Neural progenitor cell (in vitro differentiated cells): ENCODE data around the gene POPDC2.

ENCODE experiments used
- EZH2 ChIP-seq: fragments of 200-600 bp; sonication (generic); IDR thresholded peaks from 2 replicates; pipeline ENCODE4 v1.6.1; 2017; ENCODE audit warnings: antibody characterized with exemption, mild to moderate bottlenecking, moderate library complexity
- EZH2phosphoT487 ChIP-seq: fragments of 200-600 bp; sonication (generic); IDR thresholded peaks from 2 replicates; pipeline ENCODE4 v1.6.1; 2017; ENCODE audit warnings: antibody characterized with exemption
- TF ChIP-seq, protein P1 (sequence below): fragments of 200-600 bp; sonication (generic); IDR thresholded peaks from 2 replicates; pipeline ENCODE4 v1.5.1; 2017; ENCODE audit warnings: antibody characterized with exemption, mild to moderate bottlenecking

DNA sequence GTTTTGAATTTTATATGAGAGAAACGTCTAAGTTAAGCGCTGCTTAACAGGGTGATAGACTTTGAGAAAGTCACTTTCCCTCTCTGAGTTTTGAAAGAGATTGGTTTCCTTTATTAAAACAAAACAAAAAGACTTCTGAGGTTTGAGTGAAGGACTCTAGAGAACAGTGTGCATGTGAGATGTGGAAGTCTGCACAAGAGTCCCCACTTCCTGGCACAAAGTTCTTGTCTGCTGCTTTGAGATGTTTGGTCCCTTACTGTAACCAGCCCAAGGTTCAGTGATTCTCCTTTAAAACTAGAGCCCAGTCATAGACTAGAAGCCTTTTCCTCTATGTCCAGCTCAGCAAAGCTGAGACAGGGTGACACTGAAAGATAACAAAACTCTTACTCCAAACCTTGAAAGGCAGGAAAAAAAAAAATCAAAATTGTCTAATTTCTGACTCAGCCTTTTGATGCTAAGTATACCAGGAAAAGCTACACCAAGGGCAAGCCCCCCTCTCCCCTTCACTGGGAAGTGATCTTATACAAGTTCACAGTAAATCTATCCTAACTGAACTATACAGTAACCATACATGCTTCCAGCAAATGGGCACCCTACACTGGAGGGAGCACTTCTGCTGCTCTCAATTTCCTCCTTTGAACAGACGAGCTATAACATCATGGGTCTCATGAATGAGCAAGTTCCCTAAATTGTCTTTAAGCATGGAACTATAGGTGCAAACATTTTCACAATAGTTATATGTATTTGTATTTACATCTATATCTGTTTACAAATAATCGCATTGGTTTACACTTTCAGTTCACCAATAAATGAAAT is 2.3 kb downstream of the POPDC2 start:
- TF ChIP-seq, protein P1, sequence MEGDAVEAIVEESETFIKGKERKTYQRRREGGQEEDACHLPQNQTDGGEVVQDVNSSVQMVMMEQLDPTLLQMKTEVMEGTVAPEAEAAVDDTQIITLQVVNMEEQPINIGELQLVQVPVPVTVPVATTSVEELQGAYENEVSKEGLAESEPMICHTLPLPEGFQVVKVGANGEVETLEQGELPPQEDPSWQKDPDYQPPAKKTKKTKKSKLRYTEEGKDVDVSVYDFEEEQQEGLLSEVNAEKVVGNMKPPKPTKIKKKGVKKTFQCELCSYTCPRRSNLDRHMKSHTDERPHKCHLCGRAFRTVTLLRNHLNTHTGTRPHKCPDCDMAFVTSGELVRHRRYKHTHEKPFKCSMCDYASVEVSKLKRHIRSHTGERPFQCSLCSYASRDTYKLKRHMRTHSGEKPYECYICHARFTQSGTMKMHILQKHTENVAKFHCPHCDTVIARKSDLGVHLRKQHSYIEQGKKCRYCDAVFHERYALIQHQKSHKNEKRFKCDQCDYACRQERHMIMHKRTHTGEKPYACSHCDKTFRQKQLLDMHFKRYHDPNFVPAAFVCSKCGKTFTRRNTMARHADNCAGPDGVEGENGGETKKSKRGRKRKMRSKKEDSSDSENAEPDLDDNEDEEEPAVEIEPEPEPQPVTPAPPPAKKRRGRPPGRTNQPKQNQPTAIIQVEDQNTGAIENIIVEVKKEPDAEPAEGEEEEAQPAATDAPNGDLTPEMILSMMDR, result no peak
- TF ChIP-seq EZH2phosphoT487 (no peak), EZH2 (no peak)
